Activated CD8-positive, alpha-beta memory T cell treated with anti-CD3 and anti-CD28 coated beads for 1 hour (primary cell): ENCODE data around the gene LTB4R2.
"Not testable (repeated sequence)": the region's sequence is repeated elsewhere in the genome, so short reads cannot be mapped to it uniquely, and the experiment has no call there.

Experiments used
- DNase-seq, 2 donors: peaks; one replicate each; pipeline ENCODE4 v3.0.0-alpha.2; 2020; ENCODE audit warnings: low read depth in 1 of 2; ENCODE audit errors: extremely low read depth in 1 of 2

LTB4R2 gene

GRCh38 chr14:24338843-24339242 lies 28.9 kb downstream of the LTB4R2 start:
- no peak for DNase-seq

GRCh38 chr14:24339284-24340151 lies 29.6 kb downstream of the LTB4R2 start, which contains the start of gene RIPK3:
Gene RIPK3 (minus strand): TSS chr14:24339991. CDS start chr14:24339826, 165 bp downstream.
- DNase-seq = peak in 1 of 2 donors; percentile 55

- no peak for DNase-seq
Measured at GRCh38 chr14:24340606-24341005, 30.7 kb downstream of the LTB4R2 start.

- DNase-seq = no peak
Measured at GRCh38 chr14:24342889-24343288, 32.9 kb downstream of the LTB4R2 start.

- no peak for DNase-seq
Measured at GRCh38 chr14:24343795-24344660, 34.1 kb downstream of the LTB4R2 start.

GRCh38 chr14:24347134-24347533 lies 37.2 kb downstream of the LTB4R2 start:
- no peak for DNase-seq

- DNase-seq = no peak
Measured at GRCh38 chr14:24348186-24348585, 38.2 kb downstream of the LTB4R2 start.

GRCh38 chr14:24349742-24350141 lies 39.8 kb downstream of the LTB4R2 start:
- no peak for DNase-seq

GRCh38 chr14:24351517-24351916 lies 41.6 kb downstream of the LTB4R2 start:
- DNase-seq = no peak

GRCh38 chr14:24353559-24354481 lies 43.9 kb downstream of the LTB4R2 start:
- no peak for DNase-seq

GRCh38 chr14:24354482-24354825 lies 44.5 kb downstream of the LTB4R2 start:
- DNase-seq = not testable (repeated sequence)

GRCh38 chr14:24355009-24355408 lies 45.1 kb downstream of the LTB4R2 start:
- no peak for DNase-seq

GRCh38 chr14:24356208-24356607 lies 46.3 kb downstream of the LTB4R2 start:
- no peak for DNase-seq

GRCh38 chr14:24360281-24360680 lies 50.3 kb downstream of the LTB4R2 start:
- DNase-seq = no peak

GRCh38 chr14:24361326-24361725 lies 51.4 kb downstream of the LTB4R2 start:
- DNase-seq = no peak
